CD4-positive, CD25-positive, alpha-beta regulatory T cell (primary cell): Measurements from ENCODE around the gene SMCHD1. TPM values are rescaled to one million over a fixed set of nuclear protein-coding genes. Genes with fewer than 3 reads are reported as not detected.
"Not testable (repeated sequence)": the region's sequence is repeated elsewhere in the genome, so short reads cannot be mapped to it uniquely, and the experiment has no call there.

ENCODE experiments used
- ATAC-seq, 2 donors: fragments of 150-1000 bp; cut with Tn5 transposase; one replicate each; pipeline ENCODE4 v1.10.0; 2021; ENCODE audit warnings: low read depth in 2 of 2, moderate number of reproducible peaks in 2 of 2, moderate library complexity in 1 of 2
- DNase-seq, 3 donors: peaks; one replicate each; pipeline versions ENCODE4 v3.0.0 to v3.0.0-alpha.2; 2012 to 2022; ENCODE audit warnings: mixed read lengths in 1 of 3
- H3K27ac ChIP-seq: one replicate; pipeline ENCODE4 v1.7.0; 2013; ENCODE audit warnings: mild to moderate bottlenecking, low read length; ENCODE audit not compliant: insufficient read depth, poor library complexity, severe bottlenecking
- H3K27me3 ChIP-seq: one replicate; pipeline ENCODE4 v1.7.0; 2013; ENCODE audit warnings: low read length; ENCODE audit not compliant: control insufficient read depth, insufficient read depth
- H3K36me3 ChIP-seq: one replicate; pipeline ENCODE4 v1.7.0; 2013; ENCODE audit warnings: mild to moderate bottlenecking, low read length, moderate library complexity; ENCODE audit not compliant: control insufficient read depth, insufficient read depth
- H3K4me1 ChIP-seq: 2 replicates; pipeline ENCODE4 v1.7.0; 2013; ENCODE audit warnings: mild to moderate bottlenecking, low read length; ENCODE audit not compliant: insufficient read depth, control insufficient read depth, poor library complexity, severe bottlenecking
- H3K4me3 ChIP-seq: one replicate; pipeline ENCODE4 v1.7.0; 2013; ENCODE audit warnings: low read depth, mild to moderate bottlenecking, low read length, moderate library complexity
- H3K9me3 ChIP-seq, 2 experiments: 1 replicate in 1 of 2; 2 replicates in 1 of 2; pipeline ENCODE4 v1.7.0; 2013; ENCODE audit warnings: low read length in 2 of 2, mild to moderate bottlenecking in 1 of 2, moderate library complexity in 1 of 2; ENCODE audit not compliant: control insufficient read depth in 2 of 2
- H3K27ac Mint-ChIP-seq, 3 donors: one replicate each; pipeline ENCODE4 v1.8.0; 2020 to 2022; ENCODE audit warnings: mild to moderate bottlenecking in 3 of 3, mixed read lengths in 3 of 3, moderate library complexity in 2 of 3
- H3K27me3 Mint-ChIP-seq: one replicate; pipeline ENCODE4 v1.8.0; 2022; ENCODE audit warnings: mild to moderate bottlenecking, mixed read lengths
- H3K36me3 Mint-ChIP-seq: one replicate; pipeline ENCODE4 v1.8.0; 2020; ENCODE audit warnings: mixed read lengths
- H3K4me1 Mint-ChIP-seq, 4 donors: one replicate each; pipeline ENCODE4 v1.8.0; 2020 to 2022; ENCODE audit warnings: mixed read lengths in 4 of 4, mild to moderate bottlenecking in 1 of 4
- H3K4me3 Mint-ChIP-seq, 4 donors: one replicate each; pipeline ENCODE4 v1.8.0; 2020 to 2022; ENCODE audit warnings: mild to moderate bottlenecking in 4 of 4, mixed read lengths in 4 of 4, moderate library complexity in 3 of 4
- H3K9me3 Mint-ChIP-seq, 7 donors: one replicate each; pipeline ENCODE4 v1.8.0; 2020 to 2022; ENCODE audit warnings: mixed read lengths in 7 of 7, mild to moderate bottlenecking in 3 of 7, moderate library complexity in 2 of 7
- polyA plus RNA-seq, 4 donors: library from polyadenylated mRNA; unstranded; fragments of 300-500 nt; fragmentation: Illumina TruSeq; gene quantifications; one replicate each; pipeline ENCODE4 v1.2.3, GENCODE V29; 2021
- total RNA-seq: library from RNA; stranded (reverse); gene quantifications from one replicate; pipeline ENCODE4 v1.2.3, GENCODE V29; 2022

The SMCHD1 gene
- total and polyA plus RNA-seq, 5 donors from 2014 or later: 59.1 to 671 (median 66.2) TPM

- peaks cover 29% of the 10 kb centered on the region for H3K4me1 ChIP-seq
- H3K4me3 ChIP-seq: peak overlapping the region; percentile 100
- DNase-seq: peak in 2 of 3 donors; percentile 40 to 71
- no peaks in the 10 kb centered on the region for H3K9me3 ChIP-seq
- H3K27ac Mint-ChIP-seq: peak overlapping the region; percentile 89 to 98 (median 95)
- H3K36me3 ChIP-seq: peaks cover 16% of the 10 kb centered on the region
- peak overlapping the region; percentile 100 for H3K27ac ChIP-seq
- H3K4me1 Mint-ChIP-seq: peaks cover 24 to 57% (median 44%) of the 10 kb centered on the region in 4 donors
- H3K27me3 ChIP-seq: no peaks in the 10 kb centered on the region
- peaks cover 13% of the 10 kb centered on the region for H3K27me3 Mint-ChIP-seq
- H3K4me3 Mint-ChIP-seq: peak overlapping the region; percentile 97 to 99 (median 99)
- ATAC-seq: peak in 1 of 2 donors; percentile 12
- peaks cover 0 to 4% (median 0%) of the 10 kb centered on the region in 7 donors for H3K9me3 Mint-ChIP-seq
- H3K36me3 Mint-ChIP-seq: peaks cover 29% of the 10 kb centered on the region
These were observed 2.4 kb downstream of the SMCHD1 start for GRCh38 chr18:2657788-2658458.

GRCh38 chr18:2660849-2661248 is 5.3 kb downstream of the SMCHD1 start:
- not testable (repeated sequence) for ATAC-seq

GRCh38 chr18:2662288-2662687 is 6.8 kb downstream of the SMCHD1 start:
- not testable (repeated sequence) for H3K27me3 Mint-ChIP-seq, H3K9me3 Mint-ChIP-seq, H3K27ac ChIP-seq, H3K9me3 ChIP-seq, H3K27me3 ChIP-seq, DNase-seq, ATAC-seq
- Mint-ChIP-seq H3K27ac (peak overlapping the region in 1 of 3 donors; percentile 63), H3K4me3 (peak overlapping the region; percentile 42 to 91 (median 63)), H3K4me1 (peaks cover 44 to 77% (median 60%) of the 10 kb centered on the region in 4 donors), H3K36me3 (peaks cover 52% of the 10 kb centered on the region)
- peak overlapping the region; percentile 69 for H3K4me3 ChIP-seq
- peaks cover 58% of the 10 kb centered on the region for H3K4me1 ChIP-seq
- H3K36me3 ChIP-seq: peaks cover 43% of the 10 kb centered on the region

More at GRCh38 chr18:2660849-2661248, 5.3 kb downstream of the SMCHD1 start:
- H3K9me3 Mint-ChIP-seq, H3K27me3 Mint-ChIP-seq, DNase-seq, H3K27me3 ChIP-seq, H3K9me3 ChIP-seq: not testable (repeated sequence)
- Mint-ChIP-seq H3K36me3 (peaks cover 48% of the 10 kb centered on the region), H3K4me3 (peak overlapping the region; percentile 59 to 87 (median 78)), H3K27ac (peak overlapping the region in 2 of 3 donors; percentile 63 to 83), H3K4me1 (peaks cover 33 to 66% (median 53%) of the 10 kb centered on the region in 4 donors)
- Histone ChIP-seq H3K4me3 (peak overlapping the region; percentile 26), H3K36me3 (peaks cover 29% of the 10 kb centered on the region), H3K4me1 (peaks cover 50% of the 10 kb centered on the region), H3K27ac (peak overlapping the region; percentile 23)

- DNase-seq (no peak), ATAC-seq (peak in 1 of 2 donors; percentile 22)
- Histone ChIP-seq H3K36me3 (peaks cover 49% of the 10 kb centered on the region), H3K4me3 (peak overlapping the region; percentile 69), H3K27me3 (no peaks in the 10 kb centered on the region), H3K9me3 (no peaks in the 10 kb centered on the region), H3K4me1 (peaks cover 58% of the 10 kb centered on the region), H3K27ac (peak overlapping the region; percentile 5)
- Mint-ChIP-seq H3K9me3 (peaks cover 0 to 3% (median 0%) of the 10 kb centered on the region in 7 donors), H3K4me3 (peak overlapping the region; percentile 42 to 91 (median 73)), H3K36me3 (peaks cover 49% of the 10 kb centered on the region), H3K4me1 (peaks cover 46 to 76% (median 61%) of the 10 kb centered on the region in 4 donors), H3K27me3 (no peaks in the 10 kb centered on the region), H3K27ac (peak overlapping the region in 2 of 3 donors; percentile 59 to 80)
These were observed 7.5 kb downstream of the SMCHD1 start for GRCh38 chr18:2662990-2663389.

GRCh38 chr18:2672410-2672809 is 16.9 kb downstream of the SMCHD1 start:
- Histone ChIP-seq H3K27me3 (no peaks in the 10 kb centered on the region), H3K36me3 (peaks cover 93% of the 10 kb centered on the region), H3K27ac (no peak overlapping the region), H3K9me3 (no peaks in the 10 kb centered on the region), H3K4me3 (no peak overlapping the region), H3K4me1 (peaks cover 22% of the 10 kb centered on the region)
- no peaks in the 10 kb centered on the region for H3K27me3 Mint-ChIP-seq
- ATAC-seq (no peak), DNase-seq (no peak)
- H3K27ac Mint-ChIP-seq: peak overlapping the region in 1 of 3 donors; percentile 39
- peaks cover 75% of the 10 kb centered on the region for H3K36me3 Mint-ChIP-seq
- H3K4me3 Mint-ChIP-seq: peak overlapping the region; percentile 1 to 57 (median 17)
- no peaks in the 10 kb centered on the region for H3K9me3 Mint-ChIP-seq
- peaks cover 47 to 80% (median 71%) of the 10 kb centered on the region in 4 donors for H3K4me1 Mint-ChIP-seq

GRCh38 chr18:2672872-2673271 is 17.3 kb downstream of the SMCHD1 start:
- peaks cover 22% of the 10 kb centered on the region for H3K4me1 ChIP-seq
- Mint-ChIP-seq H3K4me1 (peaks cover 47 to 84% (median 74%) of the 10 kb centered on the region in 4 donors), H3K27ac (peak overlapping the region in 2 of 3 donors; percentile 39 to 76)

GRCh38 chr18:2678933-2679332 is 23.4 kb downstream of the SMCHD1 start:
- not testable (repeated sequence) for H3K27ac ChIP-seq, H3K4me3 ChIP-seq, H3K9me3 ChIP-seq, H3K4me3 Mint-ChIP-seq, ATAC-seq, H3K27me3 ChIP-seq, H3K9me3 Mint-ChIP-seq, DNase-seq, H3K27ac Mint-ChIP-seq, H3K27me3 Mint-ChIP-seq
- Histone ChIP-seq H3K4me1 (peaks cover 42% of the 10 kb centered on the region), H3K36me3 (peaks cover 82% of the 10 kb centered on the region)
- H3K4me1 Mint-ChIP-seq: peaks cover 46 to 89% (median 66%) of the 10 kb centered on the region in 4 donors
- peaks cover 66% of the 10 kb centered on the region for H3K36me3 Mint-ChIP-seq

More at GRCh38 chr18:2672872-2673271, 17.3 kb downstream of the SMCHD1 start:
- peak overlapping the region; percentile 14 for H3K4me3 ChIP-seq
- H3K9me3 Mint-ChIP-seq: no peaks in the 10 kb centered on the region
- H3K27me3 ChIP-seq: no peaks in the 10 kb centered on the region
- no peak for ATAC-seq
- H3K36me3 ChIP-seq: peaks cover 94% of the 10 kb centered on the region
- H3K27me3 Mint-ChIP-seq: no peaks in the 10 kb centered on the region
- H3K27ac ChIP-seq: no peak overlapping the region
- H3K9me3 ChIP-seq: no peaks in the 10 kb centered on the region
- no peak for DNase-seq
- H3K36me3 Mint-ChIP-seq: peaks cover 80% of the 10 kb centered on the region
- peak overlapping the region in 3 of 4 donors; percentile 1 to 57 (median 24) for H3K4me3 Mint-ChIP-seq
